SHP77 treated with DMSO at 0.1 percent for 48 hours (cell line): ENCODE results near the gene VTI1A.
"Not testable (repeated sequence)": the region's sequence is repeated elsewhere in the genome, so short reads cannot be mapped to it uniquely, and the experiment has no call there.

Experiments used
- DNase-seq: peaks from one replicate; lab custom pipeline; 2025; lab: John Stamatoyannopoulos, UW

VTI1A gene

GRCh38 chr10:112588225-112588990 is 141.4 kb downstream of the VTI1A start:
- DNase-seq: no peak

- no peak for DNase-seq
Observed at GRCh38 chr10:112589081-112589480, 142.1 kb downstream of the VTI1A start.

GRCh38 chr10:112590786-112591185 is 143.8 kb downstream of the VTI1A start:
- DNase-seq: not testable (repeated sequence)

GRCh38 chr10:112593023-112593422 is 146.0 kb downstream of the VTI1A start:
- no peak for DNase-seq

GRCh38 chr10:112601214-112602090 is 154.4 kb downstream of the VTI1A start:
- no peak for DNase-seq

- no peak for DNase-seq
Observed at GRCh38 chr10:112603062-112603461, 156.0 kb downstream of the VTI1A start.

- DNase-seq: no peak
Observed at GRCh38 chr10:112605063-112605462, 158.0 kb downstream of the VTI1A start.

- no peak for DNase-seq
Observed at GRCh38 chr10:112607506-112607905, 160.5 kb downstream of the VTI1A start.

- no peak for DNase-seq
Observed at GRCh38 chr10:112613620-112614019, 166.6 kb downstream of the VTI1A start.

GRCh38 chr10:112614072-112614471 is 167.1 kb downstream of the VTI1A start:
- DNase-seq: no peak

GRCh38 chr10:112614586-112614985 is 167.6 kb downstream of the VTI1A start:
- DNase-seq: no peak

- DNase-seq: no peak
Observed at GRCh38 chr10:112615269-112615668, 168.3 kb downstream of the VTI1A start.

- no peak for DNase-seq
Observed at GRCh38 chr10:112616647-112617046, 169.6 kb downstream of the VTI1A start.

GRCh38 chr10:112618814-112619213 is 171.8 kb downstream of the VTI1A start:
- DNase-seq: no peak

- no peak for DNase-seq
Observed at GRCh38 chr10:112619556-112619955, 172.5 kb downstream of the VTI1A start.

GRCh38 chr10:112622786-112623185 is 175.8 kb downstream of the VTI1A start:
- no peak for DNase-seq

- DNase-seq: no peak
Observed at GRCh38 chr10:112624546-112625048, 177.6 kb downstream of the VTI1A start.

GRCh38 chr10:112628951-112629609 is 182.1 kb downstream of the VTI1A start:
- DNase-seq: no peak

GRCh38 chr10:112631501-112632400 is 184.7 kb downstream of the VTI1A start:
- DNase-seq: no peak

GRCh38 chr10:112634096-112634830 is 187.2 kb downstream of the VTI1A start:
- DNase-seq: no peak

- DNase-seq: no peak
Observed at GRCh38 chr10:112637901-112638300, 190.9 kb downstream of the VTI1A start.
